Activated CD8-positive, alpha-beta memory T cell treated with anti-CD3 and anti-CD28 coated beads, Interleukin-2, amount 50 U/mL, for 48 hours (primary cell): ENCODE data around the gene CAMK1D.

Source experiments
- DNase-seq: peaks from one replicate; pipeline ENCODE4 v3.0.0-alpha.2; 2020

The CAMK1D gene

GRCh38 chr10:12566161-12567115 is 217.1 kb downstream of the CAMK1D start:
- DNase-seq, result no peak

- no peak for DNase-seq
Measured at GRCh38 chr10:12568391-12569009, 219.2 kb downstream of the CAMK1D start.

GRCh38 chr10:12572281-12572680 is 222.9 kb downstream of the CAMK1D start:
- no peak for DNase-seq

- DNase-seq, result no peak
Measured at GRCh38 chr10:12577610-12578009, 228.3 kb downstream of the CAMK1D start.

- DNase-seq, result no peak
Measured at GRCh38 chr10:12579954-12580858, 230.9 kb downstream of the CAMK1D start.

- DNase-seq, result no peak
Measured at GRCh38 chr10:12583891-12584595, 234.7 kb downstream of the CAMK1D start.

- DNase-seq, result no peak
Measured at GRCh38 chr10:12586741-12587140, 237.4 kb downstream of the CAMK1D start.

GRCh38 chr10:12587451-12587888 is 238.1 kb downstream of the CAMK1D start:
- DNase-seq, result no peak

GRCh38 chr10:12588091-12588860 is 238.9 kb downstream of the CAMK1D start:
- DNase-seq, result no peak

GRCh38 chr10:12589291-12589690 is 239.9 kb downstream of the CAMK1D start:
- no peak for DNase-seq

- DNase-seq, result no peak
Measured at GRCh38 chr10:12589791-12590190, 240.4 kb downstream of the CAMK1D start.

GRCh38 chr10:12590675-12591659 is 241.6 kb downstream of the CAMK1D start:
- no peak for DNase-seq

GRCh38 chr10:12592967-12593366 is 243.6 kb downstream of the CAMK1D start:
- no peak for DNase-seq

GRCh38 chr10:12594448-12594944 is 245.1 kb downstream of the CAMK1D start:
- no peak for DNase-seq

GRCh38 chr10:12595936-12596576 is 246.7 kb downstream of the CAMK1D start:
- no peak for DNase-seq

- DNase-seq, result no peak
Measured at GRCh38 chr10:12597176-12597575, 247.8 kb downstream of the CAMK1D start.

GRCh38 chr10:12597788-12598765 is 248.7 kb downstream of the CAMK1D start:
- DNase-seq, result no peak

GRCh38 chr10:12600652-12601051 is 251.3 kb downstream of the CAMK1D start:
- no peak for DNase-seq
